HG03196 (cell line): ENCODE results near the gene RGS5.

Experiments
- ATAC-seq: cut with Tn5 transposase; IDR thresholded peaks from one replicate; pipeline ENCODE4 v1.9.1; 2021; ENCODE audit not compliant: unreplicated experiment

Gene RGS5

DNA sequence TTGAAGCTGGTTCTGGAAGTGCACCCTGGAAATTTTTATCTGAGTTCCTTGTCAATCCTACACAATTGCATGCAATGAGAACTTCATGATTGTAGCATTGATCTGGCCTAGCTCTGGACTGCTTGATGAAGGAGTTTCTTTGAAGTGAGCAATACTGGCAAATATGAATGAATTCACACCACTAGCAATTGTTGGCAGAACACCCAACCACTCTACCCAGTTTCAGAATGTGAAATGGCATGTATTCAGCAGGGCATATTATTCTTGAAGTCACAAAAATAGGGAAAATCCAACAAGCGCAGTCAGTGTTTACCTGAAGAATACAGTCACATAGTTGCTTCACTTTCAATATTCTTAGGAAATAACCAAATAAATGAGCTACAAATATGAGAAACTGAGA lies 57.3 kb downstream of the RGS5 start:
- no peak for ATAC-seq

DNA sequence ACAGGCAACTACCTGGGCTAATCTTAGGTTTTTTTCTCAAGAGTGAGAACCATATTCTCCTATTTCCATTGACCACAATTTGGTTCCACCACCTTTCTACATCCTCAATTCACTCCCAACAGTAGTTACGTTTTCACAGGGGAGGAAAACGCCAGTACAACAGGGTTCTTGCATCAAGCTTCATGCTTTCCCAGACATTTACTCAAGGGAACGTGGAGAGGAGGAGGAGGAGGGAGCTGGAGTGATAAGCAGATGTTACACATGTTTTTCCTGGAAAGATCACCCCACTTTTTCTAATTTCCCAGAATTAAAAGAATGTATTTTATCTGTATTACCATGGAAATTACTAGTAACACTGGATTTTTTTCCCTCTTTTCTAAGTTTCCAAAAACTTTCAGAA lies 58.3 kb downstream of the RGS5 start:
- no peak for ATAC-seq

DNA sequence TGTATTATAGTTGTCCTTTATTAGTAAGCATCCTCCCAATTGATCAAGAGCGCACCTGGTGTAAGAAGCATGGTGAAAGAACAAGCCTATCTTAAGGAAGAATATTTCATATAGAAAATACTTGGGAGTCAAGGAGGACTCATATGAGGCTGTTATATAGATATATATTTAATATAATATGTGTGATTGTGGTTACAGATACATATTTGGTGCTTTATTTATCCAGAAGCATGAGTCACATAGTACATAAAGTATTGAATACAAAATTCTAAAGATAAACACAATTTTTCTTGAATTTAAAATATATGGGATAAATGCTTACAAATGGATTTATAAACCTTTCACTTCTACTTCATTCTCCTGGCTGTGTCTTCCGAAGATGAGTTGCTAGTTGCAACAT lies 60.6 kb downstream of the RGS5 start:
- ATAC-seq: no peak

DNA sequence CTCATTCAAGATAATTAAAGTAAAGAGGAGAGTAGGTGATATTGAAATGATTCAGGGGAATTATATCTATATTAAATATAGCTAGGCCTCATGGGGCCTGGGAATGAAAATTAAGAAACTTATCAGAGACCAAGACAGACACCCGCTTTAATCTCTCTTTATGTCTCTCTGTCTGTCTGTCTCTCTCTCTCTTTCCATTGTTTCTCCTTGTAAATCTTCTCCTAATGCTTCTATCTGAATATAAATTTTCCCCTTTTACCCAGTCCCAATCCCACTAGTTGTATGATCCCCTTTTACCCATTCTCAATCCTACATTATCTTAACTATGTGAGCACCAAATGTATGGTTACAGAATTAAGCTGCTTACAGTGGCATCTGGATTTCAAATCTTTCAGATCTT lies 61.2 kb downstream of the RGS5 start:
- no peak for ATAC-seq

DNA sequence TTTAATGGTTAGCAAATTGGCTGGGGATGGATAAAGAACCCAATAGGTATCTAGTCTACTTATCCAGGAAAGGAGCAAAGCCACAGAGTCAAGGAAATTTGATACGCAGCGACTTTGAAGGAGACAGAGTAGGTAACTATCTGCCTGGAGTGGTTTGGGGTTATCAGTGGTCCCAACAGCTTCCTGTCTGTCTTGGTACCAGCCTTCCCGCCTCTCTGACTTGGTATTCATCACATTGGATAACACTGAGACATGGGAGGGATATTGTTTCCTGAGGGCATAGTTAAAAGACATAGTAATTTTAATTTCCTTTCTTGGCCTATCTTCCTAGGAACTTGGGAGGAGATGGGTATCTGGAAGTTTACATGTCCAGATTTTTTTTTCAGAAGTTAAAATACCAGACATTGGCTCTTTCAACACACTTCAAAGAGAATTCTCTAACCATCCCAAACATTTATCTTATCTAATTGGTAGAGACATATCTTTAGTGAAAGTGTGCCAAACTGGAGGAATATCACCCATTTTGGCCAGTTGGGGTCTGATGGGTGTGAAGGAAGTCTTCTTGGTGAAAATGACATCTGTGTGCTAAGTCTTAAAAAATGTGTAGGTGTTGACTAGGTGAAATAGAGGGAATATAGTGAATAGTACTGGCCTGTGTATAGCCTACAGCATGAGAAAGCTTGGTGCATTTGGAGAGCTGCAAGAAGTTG lies 65.0 kb downstream of the RGS5 start:
- no peak for ATAC-seq

DNA sequence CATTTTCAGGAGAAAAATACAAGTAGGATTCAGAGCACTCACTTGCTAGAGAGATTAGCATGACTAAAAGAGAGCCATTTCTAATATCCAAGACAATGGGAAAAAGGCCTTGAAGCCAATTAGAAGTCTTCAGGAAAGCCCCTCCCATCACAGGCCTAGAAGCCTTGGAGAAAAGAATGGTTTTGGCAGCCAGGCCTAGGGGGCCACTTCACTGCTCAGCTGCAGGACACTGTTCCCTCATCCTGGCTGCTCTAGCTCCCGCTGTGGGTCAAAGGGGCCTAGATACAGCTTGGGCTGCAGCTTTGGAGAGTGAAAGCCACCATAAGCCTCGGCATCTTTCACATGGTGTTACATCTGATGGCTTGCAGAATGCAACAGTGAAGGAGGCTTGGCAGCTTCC lies 70.7 kb downstream of the RGS5 start:
- ATAC-seq: no peak

DNA sequence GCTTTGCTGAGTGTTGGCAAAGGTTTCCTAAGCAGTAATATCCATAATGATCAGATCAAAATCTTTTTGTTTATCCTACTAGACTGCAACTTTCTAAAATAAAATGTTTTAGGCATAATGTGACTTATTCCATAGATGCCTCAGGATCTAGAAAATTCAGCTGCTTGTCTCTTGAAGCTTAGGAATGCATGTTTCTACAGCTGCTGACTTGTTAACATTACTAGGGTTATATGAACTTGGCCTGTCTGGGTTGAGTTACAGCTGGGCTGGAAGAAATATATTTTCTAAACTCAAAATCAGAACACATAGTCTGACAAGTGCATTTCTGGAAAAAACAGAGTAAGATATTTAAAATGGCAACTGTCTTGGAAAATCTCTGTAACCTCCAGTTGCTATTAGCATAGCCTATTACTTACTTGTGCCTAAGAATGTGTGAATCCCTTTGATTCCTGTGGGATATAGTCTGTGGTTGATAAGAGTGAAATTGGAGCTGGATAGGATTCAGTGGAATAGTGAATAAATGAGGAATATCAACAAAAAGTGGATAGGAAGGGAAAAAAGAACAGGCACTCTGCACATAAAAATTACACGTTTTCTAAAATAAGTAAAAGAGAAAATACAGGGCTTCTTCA lies 72.4 kb downstream of the RGS5 start:
- ATAC-seq: no peak

DNA sequence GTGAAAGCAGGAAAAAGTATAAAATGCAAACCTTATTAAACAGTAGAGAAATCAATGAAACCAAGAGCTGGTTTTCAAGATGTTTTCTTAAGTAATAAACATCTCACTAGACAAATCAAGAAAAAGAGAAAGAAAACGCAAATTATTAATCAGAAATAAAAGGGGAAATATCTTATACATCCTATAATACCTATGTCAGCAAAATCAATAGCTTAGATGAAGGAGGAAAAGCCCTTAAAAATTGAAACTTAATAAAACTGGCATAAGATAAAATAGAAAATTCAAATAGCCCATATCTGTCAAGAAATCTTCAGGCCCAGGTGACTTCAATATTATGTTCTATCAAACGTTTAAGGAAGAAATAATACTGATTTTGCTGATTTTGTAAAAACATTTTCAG lies 74.4 kb downstream of the RGS5 start:
- no peak for ATAC-seq

DNA sequence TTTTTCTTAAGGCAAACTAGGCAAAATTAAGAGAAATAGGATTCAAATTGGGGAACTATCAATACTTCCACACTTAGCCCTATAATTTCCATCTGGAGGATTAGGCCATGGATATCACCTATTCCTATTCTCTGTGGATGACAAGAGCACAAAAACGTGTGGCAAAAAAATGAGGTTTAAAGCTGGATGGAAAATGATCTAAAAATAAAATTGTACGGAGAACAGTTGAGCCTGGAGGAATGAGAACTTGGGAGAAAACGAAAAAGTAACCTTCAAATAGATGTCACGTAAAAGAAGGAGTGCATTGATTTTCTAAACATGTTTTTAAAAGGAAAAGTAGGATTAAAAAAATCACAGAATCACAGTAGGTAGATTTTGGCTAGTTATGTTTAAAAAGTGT lies 77.9 kb downstream of the RGS5 start:
- no peak for ATAC-seq

DNA sequence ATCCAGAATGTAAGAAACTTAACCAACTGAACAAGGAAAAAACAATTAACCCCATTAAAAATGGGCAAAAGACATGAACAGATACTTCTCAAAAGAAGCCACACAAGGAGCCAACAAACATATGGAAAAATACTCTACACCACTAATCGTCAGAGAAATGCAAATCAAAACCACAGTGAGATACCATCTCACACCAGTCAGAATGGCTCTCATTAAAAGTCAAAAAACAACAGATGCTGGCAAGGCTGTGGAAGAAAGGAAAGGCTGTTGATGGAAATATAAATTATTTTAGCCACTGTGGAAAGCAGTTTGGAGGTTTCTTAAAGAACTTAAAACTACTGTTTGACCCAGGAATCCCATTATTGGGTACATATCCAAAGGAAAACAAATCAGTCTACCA lies 82.3 kb downstream of the RGS5 start:
- ATAC-seq: no peak

DNA sequence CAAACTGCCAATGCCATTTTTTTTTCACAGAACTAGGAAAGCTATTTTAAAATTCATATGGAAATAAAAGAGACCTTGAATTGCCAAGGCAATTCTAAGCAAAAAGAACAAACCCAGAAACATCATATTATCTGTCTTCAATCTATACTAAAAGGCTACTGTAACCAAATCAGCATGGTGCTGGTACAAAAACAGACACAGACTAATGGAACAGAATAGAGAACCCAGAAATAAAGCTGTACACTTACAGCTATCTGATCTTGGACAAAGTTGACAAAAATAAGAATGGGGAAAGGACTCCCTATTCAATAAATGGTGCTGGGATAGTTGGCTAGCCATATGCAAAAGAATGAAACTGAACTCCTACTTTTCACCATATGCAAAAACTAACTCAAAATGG lies 83.0 kb downstream of the RGS5 start:
- no peak for ATAC-seq

DNA sequence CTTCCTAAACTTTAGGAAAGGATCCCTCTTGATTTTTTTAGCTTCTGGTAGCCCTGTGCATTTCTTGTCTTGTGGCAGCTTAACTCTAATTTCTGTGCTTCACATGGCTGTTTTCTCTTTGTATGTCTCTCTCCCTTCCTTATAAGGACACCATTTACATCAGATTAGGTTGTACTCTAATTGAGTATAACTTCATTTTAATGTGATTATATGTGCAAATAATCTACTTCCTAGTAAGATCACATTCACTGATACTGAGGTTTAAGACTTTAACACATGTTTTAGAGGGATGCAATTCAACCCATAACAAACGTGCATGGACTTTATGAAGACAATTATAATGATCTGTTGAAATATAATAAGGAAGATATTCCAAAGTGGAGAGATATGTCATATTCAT lies 86.8 kb downstream of the RGS5 start:
- no peak for ATAC-seq

DNA sequence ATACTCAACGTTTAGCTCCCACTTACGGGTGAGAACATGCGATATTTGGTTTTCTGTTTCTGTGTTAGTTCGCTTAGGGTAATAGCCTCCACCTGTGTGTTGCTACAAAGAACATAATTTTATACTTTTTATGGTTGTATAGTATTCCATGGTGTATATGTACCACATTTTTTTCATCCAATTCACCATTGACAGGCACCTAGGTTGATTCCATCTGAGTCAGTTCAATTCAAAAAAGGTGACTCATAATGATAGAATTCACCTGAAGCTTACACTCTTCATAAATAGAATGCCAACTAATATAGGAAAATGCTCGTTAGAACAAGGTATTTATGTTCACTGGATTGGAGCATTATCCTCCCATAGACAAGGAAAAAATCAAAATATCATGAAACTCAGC lies 95.1 kb downstream of the RGS5 start:
- ATAC-seq: no peak

DNA sequence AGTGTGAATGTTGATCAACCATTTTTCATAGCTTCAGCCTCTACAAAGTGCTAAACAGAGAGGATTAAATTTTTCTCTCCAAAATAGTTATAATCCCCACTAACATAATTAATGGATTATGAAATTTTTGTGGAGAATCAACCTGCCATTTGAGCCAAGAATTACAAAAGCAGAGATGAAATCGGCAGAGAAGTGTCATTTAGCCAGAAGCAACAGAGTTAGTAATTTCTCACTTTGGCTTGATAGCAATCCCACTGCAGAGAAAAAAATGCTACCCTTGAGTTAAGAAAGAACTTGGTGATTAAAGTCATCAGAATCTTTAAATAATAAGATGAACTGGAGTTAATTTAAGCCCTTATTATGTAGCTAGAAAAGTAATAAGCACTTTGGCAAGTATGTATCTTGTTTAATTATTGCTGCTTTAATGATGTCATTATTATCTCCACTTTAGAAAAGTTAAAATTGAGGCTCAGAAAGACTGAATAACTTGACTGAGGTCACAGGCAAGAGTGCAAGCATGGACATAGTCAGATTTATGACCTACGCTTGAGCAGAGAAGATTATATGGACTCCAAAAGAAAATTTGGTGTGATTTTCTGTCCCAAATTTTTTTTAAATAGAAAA lies 96.2 kb downstream of the RGS5 start:
- no peak for ATAC-seq

DNA sequence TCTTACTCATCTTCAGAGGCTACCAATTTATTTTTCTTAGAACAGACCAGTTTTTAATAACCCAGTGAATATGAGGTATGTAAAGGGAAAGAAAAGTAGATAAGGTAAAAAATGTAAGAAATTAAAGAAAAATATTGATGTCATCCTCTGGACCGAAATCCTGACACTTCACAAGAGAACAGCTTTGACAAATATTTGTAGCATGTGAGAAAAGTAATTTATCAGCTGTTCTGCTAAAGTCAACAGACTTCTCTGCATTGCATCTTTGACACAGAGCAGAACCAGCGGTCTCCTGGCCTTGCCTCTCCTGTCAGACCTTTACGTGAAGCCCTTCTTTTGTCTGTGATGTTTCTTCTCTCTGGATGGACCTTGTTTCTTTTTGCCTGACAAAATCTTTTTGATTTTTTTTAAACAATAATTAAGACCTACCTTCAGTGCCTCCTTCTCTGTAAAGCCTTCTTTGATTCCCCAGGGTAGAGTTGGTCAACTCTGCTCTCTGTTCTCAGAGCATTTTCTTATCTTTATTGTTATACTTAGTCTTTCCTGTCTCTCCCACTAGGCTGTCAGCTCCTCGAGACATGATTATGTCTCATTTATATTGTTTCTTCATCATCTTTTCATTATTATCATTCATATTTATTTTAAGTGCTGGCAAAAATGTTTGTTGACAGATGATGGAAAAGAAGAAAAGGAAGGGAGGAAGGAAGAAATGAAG lies 98.2 kb downstream of the RGS5 start:
- no peak for ATAC-seq

DNA sequence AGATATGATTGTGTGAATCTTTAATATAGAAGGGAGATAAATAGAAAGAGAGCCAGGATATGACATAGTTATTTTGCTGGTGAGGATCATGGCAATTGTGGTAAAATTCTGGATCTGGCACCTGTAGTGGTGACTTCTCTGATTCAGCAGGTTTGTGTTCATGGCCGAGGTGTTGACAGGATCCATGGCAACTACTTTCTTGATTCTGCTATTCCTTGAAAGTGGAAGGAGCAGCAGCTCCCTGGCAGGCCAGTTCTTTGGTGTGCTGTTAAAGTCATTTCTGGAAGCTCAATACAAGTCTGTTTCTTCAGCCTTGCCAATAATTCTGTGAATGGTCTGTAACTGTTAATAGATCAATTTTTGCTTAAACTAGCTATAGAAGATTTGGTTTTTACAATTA lies 100.1 kb downstream of the RGS5 start:
- ATAC-seq: no peak

DNA sequence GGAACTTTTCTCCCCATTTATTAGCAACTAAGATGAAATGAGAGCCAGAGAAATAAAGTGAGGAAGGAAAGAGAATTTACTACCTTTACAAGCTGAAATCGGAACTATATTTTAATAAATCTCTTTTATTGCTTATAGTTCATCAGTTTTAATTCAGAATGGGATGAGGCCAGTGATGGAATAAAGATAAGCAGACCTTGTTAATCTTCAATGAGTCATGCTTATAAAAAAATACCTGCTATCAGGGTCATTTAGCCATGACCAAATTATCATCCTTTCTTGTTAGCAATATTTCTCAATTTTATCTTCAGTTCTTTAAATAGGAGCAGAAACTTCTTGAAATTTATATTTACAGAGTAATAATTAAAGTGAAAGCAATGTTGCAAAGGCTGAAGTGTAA lies 107.5 kb downstream of the RGS5 start:
- ATAC-seq: no peak

DNA sequence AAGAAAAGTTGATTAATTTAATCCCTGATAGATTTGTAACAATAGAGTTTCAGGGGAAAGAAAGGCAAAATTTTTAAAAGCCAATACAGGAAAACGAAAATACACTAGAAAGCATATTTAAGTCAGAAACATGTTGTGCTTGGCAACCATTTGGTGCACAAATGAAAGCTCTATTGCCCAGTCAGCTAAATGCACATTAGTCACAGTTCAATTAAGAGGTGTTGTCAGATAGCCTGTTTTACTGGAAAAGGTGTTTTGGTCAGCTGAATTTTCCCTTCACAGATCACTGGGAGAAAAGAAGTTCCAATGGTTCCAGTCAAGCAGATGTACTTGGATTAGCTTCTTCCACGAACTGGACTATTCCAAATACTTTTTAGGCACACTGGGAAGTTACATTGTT lies 108.1 kb downstream of the RGS5 start:
- ATAC-seq: no peak

DNA sequence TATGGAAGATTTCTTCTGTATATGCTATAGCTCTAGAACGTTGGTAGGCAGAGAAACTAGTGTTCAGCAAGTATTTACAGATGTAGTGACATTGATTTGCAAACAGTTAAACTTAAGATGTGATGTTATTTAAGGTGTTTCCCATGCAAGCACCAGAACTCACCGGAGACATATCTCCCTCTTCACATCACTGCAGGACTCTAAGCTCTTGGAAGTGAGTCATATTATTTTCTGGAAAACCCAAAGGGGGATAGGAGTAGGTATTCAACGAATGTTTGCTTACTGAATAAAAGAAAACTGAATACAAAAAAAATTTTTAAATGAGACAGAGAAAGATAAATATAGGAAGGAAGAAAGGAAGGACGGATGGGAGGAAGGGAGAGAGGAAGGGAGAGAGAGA lies 108.5 kb downstream of the RGS5 start:
- ATAC-seq: no peak

DNA sequence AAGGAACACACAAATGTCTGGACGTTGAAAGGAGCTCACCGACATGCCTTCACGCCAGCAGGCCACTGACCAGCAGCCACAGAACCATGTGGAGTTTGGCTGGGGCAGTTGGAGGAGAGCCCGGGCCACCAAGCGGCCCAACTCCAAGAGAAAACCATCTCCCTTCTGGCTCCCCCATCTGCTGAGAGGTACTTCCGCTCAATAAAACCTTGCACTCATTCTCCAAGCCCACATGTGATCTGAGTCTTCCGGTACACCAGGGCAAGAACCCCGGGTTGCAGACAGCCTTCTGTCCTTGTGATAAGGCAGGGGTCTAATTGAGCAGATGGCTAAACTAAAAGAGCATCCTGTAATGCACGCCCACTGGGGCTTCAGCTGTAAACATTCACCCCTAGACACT lies 109.1 kb downstream of the RGS5 start:
- no peak for ATAC-seq

DNA sequence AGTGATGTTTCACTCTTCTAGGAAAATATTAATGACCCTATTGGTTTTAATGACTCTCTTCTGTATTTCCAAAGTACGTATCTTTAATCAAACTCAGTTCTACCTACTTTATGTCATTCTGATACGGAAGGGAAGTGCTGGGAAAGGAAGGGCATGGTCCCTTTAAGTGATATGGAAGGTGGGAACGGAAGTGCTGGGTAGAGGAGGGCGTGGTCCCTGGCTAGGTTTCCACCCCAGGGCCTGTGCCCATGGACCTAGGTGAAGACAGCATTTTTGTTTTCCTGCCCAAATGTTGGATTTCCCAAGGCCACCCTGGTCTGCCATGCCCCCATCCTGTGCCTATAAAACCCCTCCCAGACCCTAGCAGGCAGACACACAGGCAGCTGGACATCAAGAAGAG lies 109.5 kb downstream of the RGS5 start:
- no peak for ATAC-seq
